Stimulated activated CD4-positive, alpha-beta T cell treated with anti-CD3 and anti-CD28 coated beads, Interleukin-4, amount 100 ng/mL, for 1 hour (primary cell): ENCODE results near the gene LINC01488.

Source experiments
- DNase-seq: peaks from one replicate; pipeline ENCODE4 v3.0.0-alpha.2; 2020

Gene LINC01488

GRCh38 chr11:69513196-69513595 lies 31.7 kb downstream of the LINC01488 start:
- DNase-seq: no peak

- DNase-seq: no peak
Measured at GRCh38 chr11:69513663-69514224, 32.3 kb downstream of the LINC01488 start.

DNA sequence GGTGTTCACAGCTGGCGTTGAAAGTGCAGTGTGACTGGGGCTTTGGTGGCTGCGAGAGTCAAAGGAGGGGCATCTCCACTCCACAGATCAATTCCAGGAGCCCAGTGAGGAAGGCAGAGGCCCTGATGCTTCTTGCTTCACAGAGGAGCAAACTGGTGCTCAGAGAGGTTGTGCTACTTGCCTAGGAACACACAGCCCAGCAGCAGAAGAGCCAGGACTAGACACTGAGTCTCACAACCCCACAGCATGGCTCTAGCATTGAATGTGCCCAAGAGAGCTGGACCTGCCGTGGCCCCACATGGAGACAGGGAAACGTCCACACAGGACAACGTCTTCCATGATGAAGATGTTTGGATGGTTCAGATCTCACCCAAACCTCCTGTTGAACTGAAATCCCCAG lies 33.3 kb downstream of the LINC01488 start:
- no peak for DNase-seq

DNA sequence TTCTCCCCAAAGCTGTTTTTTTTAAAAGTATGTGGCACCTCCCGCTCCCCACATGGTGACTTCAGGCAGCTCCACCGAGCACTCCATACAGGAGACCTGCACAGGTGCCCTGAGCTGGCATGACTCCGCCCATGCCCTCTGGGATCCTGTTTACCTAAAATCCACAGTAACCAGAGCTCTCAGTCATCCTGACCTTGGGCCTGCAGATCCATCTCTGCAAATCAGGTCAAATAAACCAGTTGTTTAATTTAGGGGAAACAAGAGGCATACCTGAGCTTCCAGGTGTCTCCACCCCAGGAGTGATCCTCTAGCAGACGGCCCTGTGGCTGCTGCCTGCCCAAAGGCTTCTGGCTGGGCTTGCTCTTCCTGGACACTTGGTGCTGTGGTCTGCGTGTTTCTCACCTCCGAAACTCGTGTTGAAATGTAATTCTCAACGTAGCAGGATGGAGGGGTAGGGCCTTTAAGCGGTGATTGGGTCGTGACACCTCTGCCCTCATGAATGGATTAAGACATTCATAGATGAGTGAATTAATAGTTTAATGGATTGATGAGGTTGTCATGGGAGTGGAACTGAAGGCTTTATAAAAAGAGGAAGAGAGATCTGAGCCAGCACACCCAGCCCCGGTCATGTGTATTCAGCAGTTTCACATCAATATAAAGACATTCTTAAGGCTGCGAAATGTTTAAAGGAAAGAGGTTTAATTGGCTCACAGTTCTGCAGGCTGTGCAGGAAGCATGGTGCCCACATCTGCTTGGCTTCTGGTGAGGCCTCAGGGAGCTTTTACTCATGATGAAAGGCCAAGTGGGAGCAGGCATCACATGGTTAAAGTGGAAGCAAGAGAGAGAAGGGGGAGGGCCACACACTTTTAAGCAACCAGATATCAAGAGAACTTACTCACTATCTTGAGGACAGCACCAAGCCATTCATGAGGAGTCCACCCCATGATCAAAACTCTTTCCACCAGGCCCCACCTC lies 34.1 kb downstream of the LINC01488 start:
- no peak for DNase-seq

DNA sequence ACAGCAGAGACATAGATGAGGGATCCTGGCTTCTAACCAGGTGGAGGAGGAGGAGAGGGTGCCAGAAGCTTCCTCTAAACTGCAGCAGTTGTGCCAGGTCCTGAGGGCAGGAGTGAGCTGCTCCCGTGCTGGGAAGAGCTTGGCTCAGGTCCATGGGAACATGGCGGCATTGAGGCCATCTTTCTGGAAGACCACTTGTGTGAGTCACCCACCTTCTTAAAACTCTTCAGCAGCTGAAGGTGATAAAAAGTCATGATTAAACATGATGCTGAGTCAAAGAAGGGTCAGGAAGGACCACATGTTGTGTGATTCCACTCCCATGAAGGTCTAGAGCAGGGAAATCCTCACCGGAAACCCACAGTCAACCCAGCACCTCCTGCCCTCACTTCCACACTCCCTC lies 35.1 kb downstream of the LINC01488 start:
- DNase-seq: no peak

DNA sequence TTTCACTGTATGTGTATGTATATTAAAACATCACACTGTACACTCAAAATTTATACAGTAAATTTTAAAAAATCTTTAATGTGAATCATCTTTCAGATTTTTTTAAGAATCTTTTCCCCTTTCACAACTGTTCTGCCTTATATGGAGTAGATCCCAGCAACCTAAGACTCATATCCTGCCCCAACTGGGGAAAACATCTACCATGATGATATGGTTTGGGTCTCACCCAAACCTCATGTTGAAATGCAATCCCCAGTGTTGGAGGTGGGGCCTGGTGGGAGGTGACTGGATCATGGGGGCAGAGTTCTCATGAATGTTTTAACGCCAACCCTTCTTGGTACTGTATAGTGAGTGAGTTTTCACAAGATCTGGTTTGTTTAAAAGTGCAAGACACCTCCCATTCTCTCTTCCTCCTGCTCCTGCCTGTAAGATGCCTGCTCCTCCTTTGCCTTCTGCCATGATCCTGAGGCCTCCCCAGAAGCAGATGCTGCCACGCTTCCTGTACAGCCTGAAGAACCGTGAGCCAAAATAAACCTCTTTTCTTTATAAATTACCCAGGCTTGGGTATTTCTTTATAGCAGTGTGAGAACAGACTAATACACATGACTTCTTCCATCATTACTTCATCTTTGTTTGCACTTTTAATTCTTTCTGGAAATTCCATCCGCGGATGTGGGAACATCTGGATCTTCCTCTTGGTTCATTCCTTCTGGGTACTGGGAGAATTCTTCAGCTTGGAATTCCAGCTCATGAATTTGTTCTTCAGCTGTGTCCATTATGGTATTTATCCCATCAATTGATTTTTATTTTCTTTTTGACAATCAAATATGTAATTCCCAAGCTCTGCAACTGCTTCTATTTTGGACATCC lies 36.9 kb downstream of the LINC01488 start:
- DNase-seq: no peak

- no peak for DNase-seq
Measured at GRCh38 chr11:69520186-69520916, 38.9 kb downstream of the LINC01488 start.

DNA sequence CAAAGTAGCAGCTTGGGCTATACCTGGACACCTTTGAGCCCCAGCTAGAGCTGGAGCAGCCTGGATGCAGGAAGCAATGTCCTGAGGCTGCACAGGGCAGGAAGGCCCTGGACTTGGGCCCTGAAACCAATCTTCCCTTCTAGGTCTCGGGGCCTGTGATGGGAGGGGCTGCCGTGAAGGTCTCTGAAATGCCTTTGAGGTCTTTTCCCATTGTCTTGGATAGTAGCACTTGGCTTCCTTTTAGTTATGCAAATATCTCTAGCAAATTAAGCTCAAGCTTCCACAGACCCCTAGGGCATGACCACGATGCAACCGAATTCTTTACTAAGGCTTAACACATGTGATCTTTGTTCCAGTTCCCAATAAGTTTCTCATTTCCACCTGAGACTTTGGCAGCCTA lies 40.0 kb downstream of the LINC01488 start:
- no peak for DNase-seq

GRCh38 chr11:69523453-69523852 lies 42.0 kb downstream of the LINC01488 start:
- DNase-seq: no peak

GRCh38 chr11:69524291-69524882 lies 42.9 kb downstream of the LINC01488 start:
- DNase-seq: no peak

DNA sequence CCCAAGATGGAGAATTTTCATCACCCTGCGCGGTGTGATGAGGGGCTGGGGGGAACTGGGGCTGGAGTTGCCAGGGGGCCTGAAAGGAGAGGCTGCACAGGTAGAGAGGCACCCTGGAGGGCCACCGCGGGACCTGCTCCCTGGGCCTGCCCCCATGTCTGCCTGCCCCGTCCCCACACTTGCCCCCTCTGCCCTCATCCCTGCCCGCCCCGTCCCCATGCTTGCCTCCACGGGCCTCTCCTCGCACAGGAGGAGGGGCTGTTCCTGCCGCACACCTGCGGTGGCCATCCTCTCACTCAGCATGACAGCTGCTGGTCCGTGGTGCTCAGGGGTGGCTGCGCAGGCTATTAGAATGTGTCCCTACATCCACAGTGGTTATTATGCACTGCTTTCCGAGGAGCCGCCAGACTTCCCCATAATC lies 43.5 kb downstream of the LINC01488 start:
- no peak for DNase-seq

GRCh38 chr11:69525516-69526452 lies 44.3 kb downstream of the LINC01488 start:
- DNase-seq: no peak

DNA sequence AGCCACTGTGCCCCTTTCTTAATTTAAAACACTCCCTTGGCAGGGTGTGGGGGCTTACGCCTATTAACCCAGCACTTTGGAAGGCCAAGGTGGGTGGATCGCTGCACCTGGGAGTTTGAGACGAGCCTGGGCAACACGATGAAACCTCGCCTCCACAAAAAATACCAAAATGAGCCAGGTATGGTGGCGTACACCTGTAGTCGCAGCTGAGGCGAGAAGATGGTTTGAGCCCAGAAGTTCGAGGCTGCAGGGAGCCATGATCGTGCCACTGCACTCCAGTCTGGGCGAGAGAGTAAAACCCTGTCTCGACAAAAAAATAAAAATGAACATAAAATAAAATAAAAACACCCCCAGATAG lies 45.0 kb downstream of the LINC01488 start:
- no peak for DNase-seq

GRCh38 chr11:69529001-69529400 lies 47.5 kb downstream of the LINC01488 start:
- no peak for DNase-seq

- DNase-seq: no peak
Measured at GRCh38 chr11:69530278-69531070, 49.0 kb downstream of the LINC01488 start.

GRCh38 chr11:69531071-69531716 lies 49.7 kb downstream of the LINC01488 start:
- no peak for DNase-seq

DNA sequence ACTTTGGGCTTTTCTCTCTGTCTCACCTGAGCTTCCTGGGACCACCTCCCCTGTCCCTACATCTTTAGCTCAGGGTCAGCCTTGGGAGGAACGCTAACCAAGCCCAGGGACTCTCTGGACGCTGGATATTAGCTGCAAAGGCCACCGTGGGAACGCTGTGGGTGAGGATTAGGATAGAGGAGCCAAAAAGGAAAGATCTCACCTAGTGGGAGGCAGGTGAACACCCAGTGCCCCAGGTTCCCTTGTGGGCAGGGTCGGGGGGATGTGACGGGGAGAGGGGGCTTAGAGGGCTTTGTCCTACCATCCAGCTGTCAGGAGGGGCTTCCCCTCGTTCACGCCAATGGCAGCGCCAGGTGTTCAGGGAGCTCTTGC lies 50.2 kb downstream of the LINC01488 start:
- no peak for DNase-seq

GRCh38 chr11:69533296-69534165 lies 52.1 kb downstream of the LINC01488 start:
- no peak for DNase-seq

DNA sequence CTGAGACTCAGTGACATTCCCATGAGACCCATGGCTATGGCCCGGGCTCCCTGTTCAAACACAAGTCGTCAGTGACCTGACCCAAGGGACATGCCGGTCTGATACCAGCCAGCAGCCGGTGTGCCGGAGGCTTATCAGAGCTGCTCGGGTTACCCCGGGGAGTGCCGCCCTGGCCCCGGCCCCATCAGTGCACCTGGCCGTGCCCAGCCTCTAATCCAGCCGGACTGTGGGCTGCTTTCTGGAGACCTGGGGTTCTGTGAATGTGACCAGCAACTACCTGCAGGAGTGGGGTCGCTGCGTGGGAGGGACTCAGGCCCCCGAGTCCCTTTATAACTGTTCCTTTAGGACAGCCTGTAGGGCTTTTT lies 52.7 kb downstream of the LINC01488 start:
- DNase-seq: no peak
